Upper lobe of left lung (tissue), 6 donors: ENCODE measurements around the gene DHX38. TPM values are rescaled to one million over a fixed set of nuclear protein-coding genes. Genes with fewer than 3 reads are reported as not detected.

Experiments
- ATAC-seq, 2 donors: fragments of 200-7000 bp; cut with Tn5 transposase; one replicate each; pipeline ENCODE4 v1.9.1; 2022; ENCODE audit warnings: mild to moderate bottlenecking in 2 of 2, moderate library complexity in 2 of 2; ENCODE audit not compliant: low FRiP score in 2 of 2
- DNase-seq, 2 donors: peaks; one replicate each; pipeline ENCODE4 v3.0.0-alpha.2; 2019 to 2020
- H3K27ac ChIP-seq, 4 donors: fragments of 200-600 bp; sonication (generic); one replicate each; pipeline ENCODE4 v1.5.1; 2016 to 2019
- H3K27me3 ChIP-seq, 4 donors: fragments of 200-600 bp; sonication (generic); one replicate each; pipeline ENCODE4 v1.5.1; 2017 to 2019
- H3K36me3 ChIP-seq, 4 donors: fragments of 200-600 bp; sonication (generic); one replicate each; pipeline ENCODE4 v1.5.1; 2016 to 2019
- H3K4me1 ChIP-seq, 4 donors: fragments of 200-600 bp; sonication (generic); one replicate each; pipeline ENCODE4 v1.5.1; 2018 to 2019
- H3K4me3 ChIP-seq, 4 donors: fragments of 200-600 bp; sonication (generic); one replicate each; pipeline ENCODE4 v1.5.1; 2017 to 2019; ENCODE audit warnings: mild to moderate bottlenecking in 2 of 4, moderate library complexity in 1 of 4
- H3K9me3 ChIP-seq, 4 donors: fragments of 200-600 bp; sonication (generic); one replicate each; pipeline ENCODE4 v1.5.1; 2018 to 2019
- CTCF ChIP-seq, 6 experiments: fragments of 450-650 bp in 4 of 6; fragments of 200-600 bp in 2 of 6; sonication (generic) in 2 of 6; IDR thresholded peaks; one replicate each; pipeline ENCODE4 v1.5.1; 2016 to 2019; ENCODE audit warnings: antibody characterized with exemption in 6 of 6
- EP300 ChIP-seq, 4 donors: sonication (generic); formaldehyde crosslinking; IDR thresholded peaks; one replicate each; pipeline ENCODE4 v1.5.1; 2017; ENCODE audit warnings: antibody characterized with exemption in 4 of 4, control low read depth in 2 of 4
- POLR2A ChIP-seq, 4 donors: fragments of 450-650 bp; IDR thresholded peaks; one replicate each; pipeline ENCODE4 v1.5.1; 2016 to 2017; ENCODE audit warnings: antibody characterized with exemption in 4 of 4, mild to moderate bottlenecking in 2 of 4
- POLR2AphosphoS5 ChIP-seq, 2 donors: sonication (generic); formaldehyde crosslinking; IDR thresholded peaks; one replicate each; pipeline ENCODE4 v1.5.1; 2017; ENCODE audit warnings: antibody characterized with exemption in 2 of 2
- WGBS, 2 donors: methylation state at CpG; one replicate each; pipeline ENCODE4 v1.1.5; 2017 to 2018; 5-methylcytosine and 5-hydroxymethylcytosine counted together
- total RNA-seq, 6 donors: library from RNA; depleted of rRNA in 4 of 6; stranded (reverse); fragments of >200 nt in 4 of 6; gene quantifications; one replicate each; pipeline versions ENCODE4 v1.1.0 to v1.2.1, GENCODE V29; 2016 to 2021
- donor health status: DM: no; HTN: no; CAD: no; lungs with moderate emphysema.
- donor health status: DM: no; HTN: yes; CAD: no; lungs with severe emphysema.

Gene DHX38
- 100 to 1,000 TPM in 1 of 6 donors, 10 to 100 TPM in 5; 45.9 to 211 (median 76.8) TPM for total RNA-seq

- H3K27me3 ChIP-seq, result no peaks in the 10 kb centered on the region
- H3K27ac ChIP-seq, result peak within 1 kb of the TSS; percentile 91 to 96 (median 94)
- DNase-seq (peak; percentile 89 to 97), ATAC-seq (peak; percentile 99)
- H3K4me3 ChIP-seq, result peak within 1 kb of the TSS; percentile 70 to 94 (median 82)
- WGBS, 2 donors, result 0 to 1% methylated on average over 22 to 42 of the region's 43 CpGs
- peaks cover 23 to 39% (median 30%) of the 10 kb centered on the region in 4 donors for H3K4me1 ChIP-seq
- H3K36me3 ChIP-seq, result peaks cover 24 to 43% (median 39%) of the 10 kb centered on the region in 4 donors
- H3K9me3 ChIP-seq, result no peaks in the 10 kb centered on the region
- peak in 1 of 4 donors; percentile 48 for TF ChIP-seq EP300 (IDR thresholded peaks at IDR 0.05)
- TF ChIP-seq CTCF (IDR thresholded peaks at IDR 0.05), result peak in 1 of 6 experiments; percentile 8
- peak; percentile 91 for TF ChIP-seq POLR2AphosphoS5 (IDR thresholded peaks at IDR 0.05)
- peak in 3 of 4 donors; percentile 65 to 86 (median 82) for TF ChIP-seq POLR2A (IDR thresholded peaks at IDR 0.05)
Observed at GRCh38 chr16:72093448-72094265, at the start of gene DHX38, which contains the start of gene TXNL4B. TSS of gene DHX38 (plus strand) at chr16:72093847. CDS start at chr16:72096158, 2,311 bp downstream. TSS of gene TXNL4B (minus strand) at chr16:72093620. CDS start at chr16:72090749, 2,871 bp downstream.

DNA sequence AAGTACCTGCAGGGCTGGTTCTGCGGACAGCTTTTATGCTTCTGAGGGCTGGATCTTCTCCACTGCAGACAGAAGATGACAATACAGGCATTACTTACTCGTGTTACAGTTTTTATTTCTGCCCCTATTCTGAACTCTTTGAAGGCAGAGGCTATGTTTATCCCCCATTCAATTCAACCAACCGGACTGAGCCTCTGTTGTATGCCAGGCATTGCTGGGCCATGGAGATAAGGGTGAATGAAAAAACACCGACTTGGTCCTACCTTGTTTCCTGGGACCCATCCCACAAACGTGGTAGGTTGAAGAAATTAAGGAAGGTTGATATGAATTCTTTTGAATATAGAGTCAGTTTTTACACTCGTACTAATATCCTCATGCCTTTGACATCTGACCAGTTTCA lies 49.4 kb upstream of the DHX38 start:
- WGBS, 2 donors, result 81 to 83% methylated on average over 6 of the region's 6 CpGs
- H3K4me1 ChIP-seq, result peaks cover 0 to 15% (median 6%) of the 10 kb centered on the region in 4 donors
- TF ChIP-seq EP300 (IDR thresholded peaks at IDR 0.05) (no peak), POLR2AphosphoS5 (IDR thresholded peaks at IDR 0.05) (no peak)
- H3K36me3 ChIP-seq, result peaks cover 0 to 4% (median 0%) of the 10 kb centered on the region in 4 donors
- H3K9me3 ChIP-seq, result peaks cover 0 to 5% (median 0%) of the 10 kb centered on the region in 4 donors
- no peak overlapping the region for H3K27ac ChIP-seq
- no peak overlapping the region for H3K4me3 ChIP-seq
- DNase-seq, result no peak
- no peak for ATAC-seq
- no peaks in the 10 kb centered on the region for H3K27me3 ChIP-seq

DNA sequence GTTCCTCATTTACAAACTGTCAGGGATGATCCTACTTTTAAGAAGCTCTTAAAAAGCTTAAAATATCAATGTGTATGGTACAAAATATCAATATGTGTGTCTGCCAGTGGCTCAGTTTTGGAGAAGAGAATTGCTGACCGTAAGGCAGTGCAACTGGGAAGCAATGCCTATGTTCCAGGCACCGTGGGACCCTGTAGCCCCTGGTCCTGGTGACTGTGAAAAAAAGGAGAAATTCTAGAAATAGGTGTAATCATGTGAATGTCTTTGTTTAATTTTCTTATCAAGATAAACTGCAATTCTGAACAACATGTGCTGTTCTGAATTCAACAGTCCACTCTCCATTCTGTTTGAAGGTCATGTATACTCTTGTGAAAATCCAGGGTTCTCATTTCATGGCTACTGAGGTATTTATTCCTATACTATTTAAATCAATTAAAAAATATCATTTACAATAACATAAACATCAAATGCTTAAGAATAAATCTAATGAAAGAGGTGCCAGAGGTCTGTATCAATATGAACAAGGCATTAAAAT lies 48.8 kb upstream of the DHX38 start:
- TF ChIP-seq EP300 (IDR thresholded peaks at IDR 0.05) (no peak), CTCF (IDR thresholded peaks at IDR 0.05) (no peak), POLR2A (IDR thresholded peaks at IDR 0.05) (no peak), POLR2AphosphoS5 (IDR thresholded peaks at IDR 0.05) (no peak)
- WGBS, 2 donors, result 60 to 64% methylated on average over 2 of the region's 2 CpGs
- DNase-seq, result no peak
- Histone ChIP-seq H3K4me1 (peaks cover 0 to 15% (median 6%) of the 10 kb centered on the region in 4 donors), H3K27me3 (no peaks in the 10 kb centered on the region), H3K36me3 (peaks cover 0 to 4% (median 0%) of the 10 kb centered on the region in 4 donors), H3K4me3 (no peak overlapping the region), H3K9me3 (peaks cover 0 to 6% (median 3%) of the 10 kb centered on the region in 4 donors), H3K27ac (no peak overlapping the region)
- ATAC-seq, result no peak

DNA sequence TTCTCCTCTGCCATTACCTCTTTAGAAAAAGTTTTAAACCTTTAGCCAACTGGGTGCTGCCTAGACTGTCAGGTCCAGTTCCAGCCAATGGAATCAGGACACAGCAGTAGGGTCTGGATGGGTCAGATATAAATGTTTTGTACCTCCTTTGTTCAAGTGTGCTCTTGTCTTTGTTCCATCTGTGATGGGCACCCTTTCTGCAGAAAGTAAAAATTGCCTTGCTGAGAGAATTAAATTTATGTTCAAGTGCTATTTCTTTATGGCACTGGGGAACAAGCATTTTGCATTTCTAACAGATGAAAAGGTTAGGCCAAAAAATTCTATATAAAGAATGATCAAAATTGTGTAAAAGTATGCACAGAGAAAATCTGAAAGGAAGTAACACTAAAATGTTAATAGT lies 44.5 kb upstream of the DHX38 start:
- no peak for TF ChIP-seq EP300 (IDR thresholded peaks at IDR 0.05)
- no peak for TF ChIP-seq POLR2A (IDR thresholded peaks at IDR 0.05)
- TF ChIP-seq CTCF (IDR thresholded peaks at IDR 0.05), result no peak
- TF ChIP-seq POLR2AphosphoS5 (IDR thresholded peaks at IDR 0.05), result no peak
- DNase-seq (no peak), ATAC-seq (no peak)
- H3K9me3 ChIP-seq, result peaks cover 0 to 6% (median 3%) of the 10 kb centered on the region in 4 donors
- H3K36me3 ChIP-seq, result no peaks in the 10 kb centered on the region
- no peak overlapping the region for H3K4me3 ChIP-seq
- no peak overlapping the region for H3K27ac ChIP-seq
- H3K27me3 ChIP-seq, result no peaks in the 10 kb centered on the region
- peaks cover 0 to 16% (median 10%) of the 10 kb centered on the region in 4 donors for H3K4me1 ChIP-seq

DNA sequence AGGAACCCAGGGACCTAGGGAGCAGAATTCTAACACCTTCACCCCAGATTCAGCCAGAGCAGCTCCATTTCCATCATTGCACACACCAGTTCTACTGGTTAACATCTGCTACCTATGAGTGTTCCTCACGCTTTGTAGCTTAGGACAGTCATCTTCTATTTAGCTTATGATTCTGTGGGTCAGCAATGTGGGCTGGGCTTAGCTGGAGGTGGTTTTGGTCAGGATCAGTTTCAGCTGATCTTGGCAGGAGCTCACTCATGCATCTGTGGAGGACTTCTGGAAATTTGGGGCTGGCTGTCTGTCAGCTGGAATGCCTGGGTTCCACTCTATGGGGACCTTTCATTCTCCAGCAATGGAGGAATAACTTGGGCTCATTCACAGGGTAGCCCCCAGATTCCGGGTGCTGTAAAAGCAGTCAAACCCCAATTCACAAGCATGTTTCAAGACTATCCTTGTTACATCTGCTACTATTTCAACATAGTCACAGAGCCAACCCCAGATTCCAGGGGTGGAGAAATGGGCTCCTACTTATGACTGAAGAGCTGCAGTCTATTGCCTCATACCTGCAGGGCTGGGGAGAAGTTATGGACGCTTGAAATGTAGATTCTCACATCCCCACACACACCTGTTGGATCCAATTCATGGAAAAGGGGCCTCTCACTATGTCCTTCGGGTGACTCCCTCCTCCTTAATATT lies 42.7 kb upstream of the DHX38 start:
- H3K4me1 ChIP-seq, result peaks cover 0 to 16% (median 11%) of the 10 kb centered on the region in 4 donors
- 68 to 73% methylated on average over 4 of the region's 4 CpGs for WGBS, 2 donors
- TF ChIP-seq CTCF (IDR thresholded peaks at IDR 0.05) (no peak), POLR2AphosphoS5 (IDR thresholded peaks at IDR 0.05) (no peak), EP300 (IDR thresholded peaks at IDR 0.05) (no peak), POLR2A (IDR thresholded peaks at IDR 0.05) (no peak)
- H3K27ac ChIP-seq, result peak overlapping the region in 2 of 4 donors; percentile 6 to 14
- no peak overlapping the region for H3K4me3 ChIP-seq
- ATAC-seq, result peak in 1 of 2 donors; percentile 38
- no peaks in the 10 kb centered on the region for H3K36me3 ChIP-seq
- peaks cover 0 to 6% (median 3%) of the 10 kb centered on the region in 4 donors for H3K9me3 ChIP-seq
- no peaks in the 10 kb centered on the region for H3K27me3 ChIP-seq
- peak in 1 of 2 donors; percentile 50 for DNase-seq
